Caco-2 (cell line): ENCODE results near the gene MAST4. TPM values are rescaled to one million over a fixed set of nuclear protein-coding genes. Genes with fewer than 3 reads are reported as not detected.

Experiments
- BruUV-seq: library from RNA; stranded (reverse); fragments of 400-500 nt; replicated peaks from 2 replicates; lab custom pipeline; 2021; lab: Mats Ljungman, UMichigan
- CTCF ChIA-PET: fragments of 300-600 bp; sonication (Branson Sonifier 250); formaldehyde crosslinking; loops from one replicate; lab custom pipeline; 2022; ENCODE audit warnings: antibody characterized with exemption; lab: Charles Lee
- POLR2A ChIA-PET: fragments of 300-600 bp; sonication (Branson Sonifier 250); formaldehyde crosslinking; loops from one replicate; lab custom pipeline; 2022; ENCODE audit warnings: antibody characterized with exemption; lab: Charles Lee
- DNase-seq, 2 experiments: peaks; one replicate each; pipeline versions ENCODE4 v3.0.0 to v3.0.0-alpha.2; 2020 to 2022
- H3K27me3 ChIP-seq: replicated peaks from 2 replicates; pipeline ENCODE4 v1.6.0; 2011; ENCODE audit warnings: low read length; ENCODE audit not compliant: control insufficient read depth, insufficient read depth
- H3K36me3 ChIP-seq: 2 replicates; pipeline ENCODE4 v1.5.1; 2011; ENCODE audit warnings: low read length; ENCODE audit not compliant: control insufficient read depth, insufficient read depth
- H3K4me1 ChIP-seq: fragments of 250-450 bp; sonication (Bioruptor Pico); 2 replicates; pipeline ENCODE4 v1.5.1; 2020; ENCODE audit warnings: mild to moderate bottlenecking
- H3K4me3 ChIP-seq: 2 replicates; pipeline ENCODE4 v1.5.1; 2011; ENCODE audit warnings: low read depth, mild to moderate bottlenecking, control low read depth, low read length
- H3K9me3 ChIP-seq: fragments of 250-450 bp; sonication (Bioruptor Pico); 2 replicates; pipeline ENCODE4 v1.5.1; 2020; ENCODE audit warnings: mild to moderate bottlenecking, moderate library complexity
- H3K27ac Mint-ChIP-seq: one replicate; pipeline ENCODE4 v1.8.0; 2022; ENCODE audit warnings: mixed read lengths; ENCODE audit not compliant: unreplicated experiment
- H3K27me3 Mint-ChIP-seq: one replicate; pipeline ENCODE4 v1.8.0; 2022; ENCODE audit warnings: mixed read lengths; ENCODE audit not compliant: insufficient read depth, unreplicated experiment
- H3K36me3 Mint-ChIP-seq: one replicate; pipeline ENCODE4 v1.8.0; 2022; ENCODE audit warnings: mild to moderate bottlenecking, mixed read lengths; ENCODE audit not compliant: insufficient read depth, unreplicated experiment
- H3K4me1 Mint-ChIP-seq: one replicate; pipeline ENCODE4 v1.8.0; 2022; ENCODE audit warnings: low read depth, mixed read lengths; ENCODE audit not compliant: unreplicated experiment
- H3K4me3 Mint-ChIP-seq: one replicate; pipeline ENCODE4 v1.8.0; 2022; ENCODE audit warnings: mild to moderate bottlenecking, moderate library complexity, mixed read lengths; ENCODE audit not compliant: unreplicated experiment
- H3K9me3 Mint-ChIP-seq: one replicate; pipeline ENCODE4 v1.8.0; 2022; ENCODE audit warnings: mixed read lengths; ENCODE audit not compliant: unreplicated experiment
- CTCF ChIP-seq, 2 experiments: fragments of 200-600 bp in 1 of 2; IDR thresholded peaks; 1 replicate in 1 of 2; 2 replicates in 1 of 2; pipeline versions ENCODE4 v1.5.1 to v1.8.0; 2011 to 2022; ENCODE audit warnings: antibody characterized with exemption in 1 of 2, control low read depth in 1 of 2, inconsistent platforms in 1 of 2, low read depth in 1 of 2, low read length in 1 of 2, mild to moderate bottlenecking in 1 of 2, moderate library complexity in 1 of 2; ENCODE audit not compliant: insufficient read depth in 1 of 2, severe bottlenecking in 1 of 2, unreplicated experiment in 1 of 2
- intact Hi-C: fragments of 100-400 bp; cut with micrococcal nuclease; formaldehyde crosslinking; loops from one replicate; pipeline ENCODE4 v1.10.0; 2022; ENCODE audit not compliant: unreplicated experiment
- total RNA-seq: library from RNA; stranded (reverse); gene quantifications from 2 replicates; pipeline ENCODE4 v1.2.3, GENCODE V29; 2022

Gene MAST4
- total RNA-seq, 1 experiment from 2014 or later, result 17.8 TPM

- Histone ChIP-seq H3K9me3 (no peaks in the 10 kb centered on the region), H3K4me3 (no peak overlapping the region), H3K4me1 (peaks cover 21% of the 10 kb centered on the region; the same call in 1 of the 2 replicates), H3K36me3 (no peaks in the 10 kb centered on the region), H3K27me3 (no peaks in the 10 kb centered on the region)
- TF ChIP-seq CTCF (IDR thresholded peaks at IDR 0.05; ENCODE audit: insufficient read depth in 1 of 2, low read depth in 1 of 2, low read length in 1 of 2, severe bottlenecking in 1 of 2, unreplicated experiment in 1 of 2), result no peak
- Mint-ChIP-seq H3K4me3 (peak overlapping the region; percentile 9), H3K9me3 (no peaks in the 10 kb centered on the region), H3K27ac (no peak overlapping the region), H3K36me3 (no peaks in the 10 kb centered on the region), H3K4me1 (peaks cover 8% of the 10 kb centered on the region), H3K27me3 (no peaks in the 10 kb centered on the region)
- intact Hi-C loops, result no loop called here
- POLR2A ChIA-PET, result interaction anchor here (0.5 kb wide), 1 partner anchor 187 kb away, joined by 3 read pairs; no protein-coding TSS in a partner anchor
- peak in 1 of 2 experiments; percentile 18 for DNase-seq
- BruUV-seq, result no TSS peak
- CTCF ChIA-PET, result interaction anchor here (0.6 to 1.2 kb wide), 2 partner anchors 27 to 350 kb away, joined by 3 to 5 read pairs; no protein-coding TSS in a partner anchor
These were observed 364.4 kb downstream of the MAST4 start for GRCh38 chr5:66960369-66961137.

- DNase-seq, result no peak
- Mint-ChIP-seq H3K4me1 (peaks cover 8% of the 10 kb centered on the region), H3K27ac (no peak overlapping the region), H3K36me3 (no peaks in the 10 kb centered on the region), H3K27me3 (no peaks in the 10 kb centered on the region), H3K9me3 (no peaks in the 10 kb centered on the region), H3K4me3 (no peak overlapping the region)
- intact Hi-C loops, result no loop called here
- Histone ChIP-seq H3K9me3 (no peaks in the 10 kb centered on the region), H3K4me3 (no peak overlapping the region), H3K27me3 (no peaks in the 10 kb centered on the region), H3K4me1 (peaks cover 24% of the 10 kb centered on the region), H3K36me3 (no peaks in the 10 kb centered on the region)
- no peak for TF ChIP-seq CTCF (IDR thresholded peaks at IDR 0.05; ENCODE audit: insufficient read depth in 1 of 2, low read depth in 1 of 2, low read length in 1 of 2, severe bottlenecking in 1 of 2, unreplicated experiment in 1 of 2)
- POLR2A ChIA-PET, result no interaction called here
- CTCF ChIA-PET, result no interaction called here
- no TSS peak for BruUV-seq
These were observed 367.4 kb downstream of the MAST4 start for GRCh38 chr5:66963559-66963971.

GRCh38 chr5:66966439-66966838 lies 370.2 kb downstream of the MAST4 start:
- H3K27me3 Mint-ChIP-seq, result no peaks in the 10 kb centered on the region
- H3K36me3 Mint-ChIP-seq, result no peaks in the 10 kb centered on the region
- no peak for TF ChIP-seq CTCF (IDR thresholded peaks at IDR 0.05; ENCODE audit: insufficient read depth in 1 of 2, low read depth in 1 of 2, low read length in 1 of 2, severe bottlenecking in 1 of 2, unreplicated experiment in 1 of 2)
- no TSS peak for BruUV-seq
- ChIA-PET CTCF (no interaction called here), POLR2A (no interaction called here)
- no peak overlapping the region for H3K27ac Mint-ChIP-seq
- no peaks in the 10 kb centered on the region for H3K4me1 Mint-ChIP-seq
- intact Hi-C loops, result no loop called here
- Histone ChIP-seq H3K4me1 (peaks cover 3% of the 10 kb centered on the region; the same call in 1 of the 2 replicates), H3K9me3 (no peaks in the 10 kb centered on the region), H3K4me3 (no peak overlapping the region), H3K36me3 (no peaks in the 10 kb centered on the region), H3K27me3 (no peaks in the 10 kb centered on the region; the same call in 1 of the 2 replicates)
- no peak for DNase-seq
- H3K9me3 Mint-ChIP-seq, result no peaks in the 10 kb centered on the region
- no peak overlapping the region for H3K4me3 Mint-ChIP-seq
